GM12878 (cell line): ENCODE measurements around the gene NAALAD2. TPM values are rescaled to one million over a fixed set of nuclear protein-coding genes. Genes with fewer than 3 reads are reported as not detected.

Experiments
- ATAC-seq: fragments of 200-7000 bp; cut with Tn5 transposase; 3 replicates; pipeline ENCODE4 v1.9.1; 2020; ENCODE audit warnings: mild to moderate bottlenecking, moderate library complexity
- BruUV-seq: library from RNA; stranded (reverse); fragments of 400-500 nt; replicated peaks from 2 replicates; lab custom pipeline; 2021; lab: Mats Ljungman, UMichigan
- CTCF ChIA-PET: fragments of 300-600 bp; sonication (Branson Sonifier 250); formaldehyde crosslinking; extraction: SDS; loops from one replicate; lab custom pipeline; 2021; ENCODE audit warnings: inconsistent platforms; lab: Yijun Ruan, JAX
- POLR2A ChIA-PET: fragments of 350-600 bp; formaldehyde crosslinking; extraction: SDS; loops from one replicate; lab custom pipeline; 2021; ENCODE audit warnings: inconsistent platforms; lab: Charles Lee
- RAD21 ChIA-PET: fragments of 300-600 bp; sonication (Branson Sonifier 250); formaldehyde crosslinking; loops from one replicate; lab custom pipeline; 2023; ENCODE audit warnings: antibody characterized with exemption; ENCODE audit not compliant: unreplicated experiment; lab: Charles Lee
- SMC1A ChIA-PET: fragments of 300-600 bp; sonication (Branson Sonifier 250); formaldehyde crosslinking; loops from one replicate; lab custom pipeline; 2023; ENCODE audit not compliant: unreplicated experiment, uncharacterized antibody; lab: Charles Lee
- DNase-seq: peaks from one replicate; pipeline ENCODE4 v3.0.0-alpha.2; 2011; ENCODE audit warnings: low read depth, low spot score
- FAIRE-seq: peaks from 3 replicates; lab custom pipeline; 2011; peaks lifted over from hg19 to GRCh38; lab: Jason Lieb, UNC
- H2AFZ ChIP-seq: 2 replicates; pipeline ENCODE4 v1.6.0; 2011; ENCODE audit warnings: low read depth, low read length, control low read depth; ENCODE audit not compliant: control insufficient read depth
- H3K27ac ChIP-seq: 2 replicates; pipeline ENCODE4 v1.5.1; 2011; ENCODE audit warnings: control low read depth; ENCODE audit not compliant: control insufficient read depth, insufficient read depth
- H3K27me3 ChIP-seq, 2 experiments: replicated peaks in 1 of 2; 2 replicates each; pipeline versions ENCODE4 v1.6.0 to v1.6.1; 2011; ENCODE audit warnings: low read length in 1 of 2; ENCODE audit not compliant: control insufficient read depth in 2 of 2, insufficient read depth in 2 of 2
- H3K36me3 ChIP-seq, 2 experiments: 2 replicates each; pipeline ENCODE4 v1.5.1; 2011; ENCODE audit warnings: low read length in 1 of 2; ENCODE audit not compliant: control insufficient read depth in 2 of 2, insufficient read depth in 2 of 2
- H3K4me1 ChIP-seq: 2 replicates; pipeline ENCODE4 v1.6.1; 2011; ENCODE audit warnings: mild to moderate bottlenecking, low read length, moderate library complexity, mixed read lengths; ENCODE audit not compliant: control insufficient read depth, insufficient read depth
- H3K4me2 ChIP-seq: 2 replicates; pipeline ENCODE4 v1.6.0; 2011; ENCODE audit warnings: control low read depth; ENCODE audit not compliant: control insufficient read depth, insufficient read depth
- H3K4me3 ChIP-seq: fragments of 200-600 bp; sonication (generic); 2 replicates; pipeline ENCODE4 v1.5.1; 2016
- H3K79me2 ChIP-seq: 2 replicates; pipeline ENCODE4 v1.6.0; 2011; ENCODE audit warnings: low read length; ENCODE audit not compliant: control insufficient read depth, insufficient read depth
- H3K9ac ChIP-seq: 2 replicates; pipeline ENCODE4 v1.8.0; 2011; ENCODE audit warnings: low read length, control low read depth, mixed read lengths; ENCODE audit not compliant: control insufficient read depth, insufficient read depth
- H3K9me3 ChIP-seq: replicated peaks from 3 replicates; pipeline ENCODE4 v1.5.1; 2011; ENCODE audit warnings: mild to moderate bottlenecking, low read length; ENCODE audit not compliant: control insufficient read depth, insufficient read depth
- H4K20me1 ChIP-seq: 2 replicates; pipeline ENCODE4 v1.6.0; 2011; ENCODE audit not compliant: control insufficient read depth, insufficient read depth
- RAD21 ChIP-seq: IDR thresholded peaks from 2 replicates; pipeline ENCODE4 v1.6.1; 2011; ENCODE audit warnings: mild to moderate bottlenecking, low read depth, low read length, moderate library complexity; ENCODE audit not compliant: insufficient read depth
- SMC3 ChIP-seq: IDR thresholded peaks from 2 replicates; pipeline ENCODE4 v1.6.1; 2011; ENCODE audit warnings: low read length, improper control_type of control experiment, borderline replicate concordance
- TCF12 ChIP-seq: IDR thresholded peaks from 2 replicates; pipeline ENCODE4 v1.6.1; 2011; ENCODE audit warnings: low read depth, mild to moderate bottlenecking, low read length
- WGBS: methylation state at CpG from one replicate; pipeline ENCODE4 v1.1.6; 2016; ENCODE audit warnings: low lambda C conversion rate; ENCODE audit not compliant: insufficient replicate concordance, insufficient coverage; ENCODE audit errors: missing lambda C conversion rate; 5-methylcytosine and 5-hydroxymethylcytosine counted together
- in situ Hi-C: fragments of 300-500 bp; cut with MboI; formaldehyde crosslinking; loops from 9 replicates; pipeline ENCODE4 v1.14.3; 2018; ENCODE audit warnings: mixed read lengths
- intact Hi-C: fragments of 100-400 bp; cut with micrococcal nuclease; formaldehyde crosslinking; loops from one replicate; pipeline ENCODE4 v1.14.2; 2022; ENCODE audit not compliant: unreplicated experiment
- polyA plus RNA-seq, 11 experiments: library from polyadenylated mRNA; depleted of rRNA in 4 of 11; unstranded in 6 of 11; stranded (reverse) in 5 of 11; fragments of >200 nt; fragmentation: Nextera tagmentation in 4 of 11; fragmentation: Illumina TruSeq in 1 of 11; extraction: Ambion mirVana in 4 of 11; extraction: Trizol in 1 of 11; gene quantifications; 1 replicate in 1 of 11; 2 replicates in 10 of 11; pipeline versions ENCODE4 v1.2.1 to v1.2.3, GENCODE V29; 2011 to 2016; ENCODE audit warnings: inconsistent platforms in 2 of 11, missing spikeins in 2 of 11, low read depth in 1 of 11
- total RNA-seq, 4 experiments: library from RNA; depleted of rRNA in 3 of 4; stranded (reverse); fragments of >200 nt in 3 of 4; fragmentation: Illumina TruSeq in 1 of 4; extraction: Trizol in 1 of 4; gene quantifications; 2 replicates each; pipeline versions ENCODE4 v1.2.1 to v1.2.3, GENCODE V29; 2013 to 2021
- TF ChIP-seq, protein P1 (sequence below), 3 experiments: IDR thresholded peaks in 2 of 3; conservative IDR thresholded peaks in 1 of 3; 2 replicates each; pipeline ENCODE4 v1.5.1; 2011; ENCODE audit warnings: low read depth in 3 of 3, low read length in 3 of 3, mild to moderate bottlenecking in 3 of 3, control low read depth in 2 of 3, moderate library complexity in 2 of 3, inconsistent platforms in 1 of 3, mixed read lengths in 1 of 3; ENCODE audit not compliant: control insufficient read depth in 2 of 3, insufficient read depth in 1 of 3; ENCODE audit errors: extremely low read depth in 1 of 3

NAALAD2 gene
- total and polyA plus RNA-seq, 10 of the 15 experiments (the other 5 are each of a cell fraction or from before 2014, with no cell fraction given): 0.05 to 0.24 (median 0.11) TPM; not detected in 5

DNA sequence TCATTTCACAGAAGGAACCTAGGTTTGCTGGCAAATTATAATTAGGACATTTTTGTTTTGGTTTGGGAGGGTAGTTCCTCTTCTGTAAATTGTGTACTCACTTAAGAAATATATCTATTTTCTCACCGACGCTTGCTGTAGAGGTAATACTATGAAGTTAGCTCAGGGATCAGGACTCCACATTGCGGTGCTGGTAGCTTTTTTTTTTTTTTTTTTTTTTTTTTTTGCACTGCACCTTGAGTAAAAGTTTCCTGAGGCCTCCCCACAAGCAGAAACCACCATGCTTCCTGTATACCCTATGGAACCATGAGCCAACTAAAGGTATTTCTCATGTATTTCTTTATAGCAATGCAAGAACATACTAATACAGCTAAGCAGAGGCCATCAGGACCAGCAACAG, 34.0 kb upstream of the NAALAD2 start (continued):
- no peak for TF ChIP-seq RAD21

DNA sequence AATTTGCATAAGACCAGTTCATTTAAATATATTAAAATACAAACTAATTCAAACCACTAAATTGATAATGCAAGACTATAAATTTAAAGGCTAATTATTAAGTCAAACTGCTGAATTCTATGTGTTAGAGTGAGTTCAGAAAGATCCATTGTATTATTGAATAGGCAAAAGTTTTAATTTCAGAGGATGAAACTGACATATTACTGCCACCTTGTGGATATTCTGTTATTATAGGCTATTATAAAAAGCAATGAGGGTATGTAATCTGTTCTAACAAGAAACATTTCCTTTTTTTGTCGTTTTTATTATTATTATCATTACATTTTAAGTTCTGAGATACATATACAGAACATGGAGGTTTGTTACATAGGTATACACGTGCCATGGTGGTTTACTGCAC, 20.9 kb upstream of the NAALAD2 start:
- H3K79me2 ChIP-seq: no peaks in the 10 kb centered on the region
- ChIA-PET POLR2A (no interaction called here), CTCF (interaction anchor here (0.7 to 1.4 kb wide), 5 partner anchors 8 to 46 kb away, joined by 3 to 4 read pairs (median 3); partner anchors contain the start of gene NAALAD2), SMC1A (interaction anchor here (0.7 kb wide), 1 partner anchor 18 kb away, joined by 3 read pairs; no protein-coding TSS in a partner anchor), RAD21 (no interaction called here)
- no peak overlapping the region for H3K27ac ChIP-seq
- DNase-seq (no peak), FAIRE-seq (no peak), ATAC-seq (no peak)
- intact Hi-C loops: loop anchor here (10.0 kb wide), 1 partner anchor 1019 kb away; no protein-coding TSS in a partner anchor
- H3K9me3 ChIP-seq: no peaks in the 10 kb centered on the region
- no peaks in the 10 kb centered on the region for H3K4me1 ChIP-seq
- WGBS: 0% methylated on average over 2 of the region's 2 CpGs
- H4K20me1 ChIP-seq: no peaks in the 10 kb centered on the region
- no peaks in the 10 kb centered on the region for H3K27me3 ChIP-seq
- in situ Hi-C loops: loop anchor here (25.0 kb wide), 2 partner anchors 451 to 1026 kb away; no protein-coding TSS in a partner anchor
- no peak overlapping the region for H3K4me2 ChIP-seq
- H3K4me3 ChIP-seq: no peak overlapping the region
- no TSS peak for BruUV-seq
- H3K9ac ChIP-seq: no peak overlapping the region
- no peaks in the 10 kb centered on the region for H3K36me3 ChIP-seq
- no peak overlapping the region for H2AFZ ChIP-seq
- TF ChIP-seq, protein P1, sequence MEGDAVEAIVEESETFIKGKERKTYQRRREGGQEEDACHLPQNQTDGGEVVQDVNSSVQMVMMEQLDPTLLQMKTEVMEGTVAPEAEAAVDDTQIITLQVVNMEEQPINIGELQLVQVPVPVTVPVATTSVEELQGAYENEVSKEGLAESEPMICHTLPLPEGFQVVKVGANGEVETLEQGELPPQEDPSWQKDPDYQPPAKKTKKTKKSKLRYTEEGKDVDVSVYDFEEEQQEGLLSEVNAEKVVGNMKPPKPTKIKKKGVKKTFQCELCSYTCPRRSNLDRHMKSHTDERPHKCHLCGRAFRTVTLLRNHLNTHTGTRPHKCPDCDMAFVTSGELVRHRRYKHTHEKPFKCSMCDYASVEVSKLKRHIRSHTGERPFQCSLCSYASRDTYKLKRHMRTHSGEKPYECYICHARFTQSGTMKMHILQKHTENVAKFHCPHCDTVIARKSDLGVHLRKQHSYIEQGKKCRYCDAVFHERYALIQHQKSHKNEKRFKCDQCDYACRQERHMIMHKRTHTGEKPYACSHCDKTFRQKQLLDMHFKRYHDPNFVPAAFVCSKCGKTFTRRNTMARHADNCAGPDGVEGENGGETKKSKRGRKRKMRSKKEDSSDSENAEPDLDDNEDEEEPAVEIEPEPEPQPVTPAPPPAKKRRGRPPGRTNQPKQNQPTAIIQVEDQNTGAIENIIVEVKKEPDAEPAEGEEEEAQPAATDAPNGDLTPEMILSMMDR (IDR thresholded peaks at IDR 0.05 in 2 of 3, conservative IDR thresholded peaks at IDR 0.05 in 1 of 3; ENCODE audit: control insufficient read depth in 2 of 3, extremely low read depth in 1 of 3, insufficient read depth in 1 of 3, low read depth in 3 of 3, low read length in 3 of 3): peak in 1 of 3 experiments; percentile 20; a peak in 2 of 6 replicates
- TF ChIP-seq TCF12: no peak
- TF ChIP-seq SMC3: peak; percentile 15; the same call in 1 of the 2 replicates
